Smooth muscle cell (in vitro differentiated cells): ENCODE results near the gene CARD10. TPM values are rescaled to one million over a fixed set of nuclear protein-coding genes. Genes with fewer than 3 reads are reported as not detected.
A peak's percentile ranks its signal among the peaks of the same experiment; 100 is the strongest.

ENCODE experiments used
- DNase-seq: peaks from one replicate; lab custom pipeline; 2025; ENCODE audit not compliant: unreplicated experiment; lab: John Stamatoyannopoulos, UW
- H2AFZ ChIP-seq: fragments of 200-600 bp; sonication (generic); 2 replicates; pipeline ENCODE4 v1.6.0; 2016; ENCODE audit warnings: antibody characterized with exemption, low read depth, mild to moderate bottlenecking
- H3F3A ChIP-seq: fragments of 200-600 bp; sonication (generic); 2 replicates; pipeline ENCODE4 v1.6.0; 2017; ENCODE audit warnings: antibody characterized with exemption, low read depth
- H3K27ac ChIP-seq: fragments of 200-600 bp; sonication (generic); 2 replicates; pipeline ENCODE4 v1.5.1; 2016; ENCODE audit warnings: low read depth, mild to moderate bottlenecking
- H3K27me3 ChIP-seq: fragments of 200-600 bp; sonication (generic); 2 replicates; pipeline ENCODE4 v1.6.1; 2016; ENCODE audit warnings: low read depth, mild to moderate bottlenecking
- H3K36me3 ChIP-seq: fragments of 200-600 bp; sonication (generic); 2 replicates; pipeline ENCODE4 v1.5.1; 2016; ENCODE audit warnings: low read depth
- H3K4me1 ChIP-seq: fragments of 200-600 bp; sonication (generic); 2 replicates; pipeline ENCODE4 v1.5.1; 2016; ENCODE audit warnings: low read depth
- H3K4me2 ChIP-seq: fragments of 200-600 bp; sonication (generic); 2 replicates; pipeline ENCODE4 v1.6.0; 2016; ENCODE audit warnings: mild to moderate bottlenecking
- H3K4me3 ChIP-seq: fragments of 200-600 bp; sonication (generic); 2 replicates; pipeline ENCODE4 v1.5.1; 2016; ENCODE audit warnings: mild to moderate bottlenecking
- H3K79me2 ChIP-seq: fragments of 200-600 bp; sonication (generic); 2 replicates; pipeline ENCODE4 v1.6.0; 2016; ENCODE audit warnings: low read depth, mild to moderate bottlenecking
- H3K9ac ChIP-seq: fragments of 200-600 bp; sonication (generic); 2 replicates; pipeline ENCODE4 v1.6.0; 2016; ENCODE audit warnings: low read depth
- H3K9me3 ChIP-seq: fragments of 200-600 bp; sonication (generic); replicated peaks from 2 replicates; pipeline ENCODE4 v1.5.1; 2016; ENCODE audit warnings: low read depth
- H4K20me1 ChIP-seq: fragments of 200-600 bp; sonication (generic); 2 replicates; pipeline ENCODE4 v1.6.0; 2016; ENCODE audit warnings: low read depth
- CTCF ChIP-seq: fragments of 200-600 bp; sonication (generic); IDR thresholded peaks from 2 replicates; pipeline ENCODE4 v1.5.1; 2017; ENCODE audit warnings: borderline replicate concordance, mild to moderate bottlenecking, antibody characterized with exemption; ENCODE audit not compliant: insufficient read depth, poor library complexity, severe bottlenecking
- WGBS: methylation state at CpG from one replicate; pipeline ENCODE4 v1.1.7; 2016; ENCODE audit warnings: low lambda C conversion rate; 5-methylcytosine and 5-hydroxymethylcytosine counted together
- polyA plus RNA-seq: library from polyadenylated mRNA; unstranded; fragments of >200 nt; fragmentation: Nextera tagmentation; extraction: Ambion mirVana; gene quantifications from 2 replicates; pipeline ENCODE4 v1.2.1, GENCODE V29; 2016
- total RNA-seq: library from RNA; depleted of rRNA; stranded (reverse); fragments of >200 nt; gene quantifications from 2 replicates; pipeline ENCODE4 v1.2.3, GENCODE V29; 2014

CARD10 gene
- total and polyA plus RNA-seq, 2 experiments from 2014 or later = 2.3 to 6.0 TPM

- no peak overlapping the region for H2AFZ ChIP-seq
- H3K79me2 ChIP-seq = peaks cover 54% of the 10 kb centered on the region
- 2% methylated on average over 50 of the region's 56 CpGs for WGBS
- peak overlapping the region; percentile 96 for H3K27ac ChIP-seq
- H3F3A ChIP-seq = peaks cover 39% of the 10 kb centered on the region
- H3K9ac ChIP-seq = peak overlapping the region; percentile 96
- H4K20me1 ChIP-seq = peaks cover 51% of the 10 kb centered on the region
- H3K4me3 ChIP-seq = peak overlapping the region; percentile 77
- H3K9me3 ChIP-seq = no peaks in the 10 kb centered on the region
- DNase-seq = peak; percentile 83
- H3K4me1 ChIP-seq = peaks cover 29% of the 10 kb centered on the region
- H3K36me3 ChIP-seq = no peaks in the 10 kb centered on the region
- H3K27me3 ChIP-seq = no peaks in the 10 kb centered on the region
- TF ChIP-seq CTCF = peak; percentile 89
- peak overlapping the region; percentile 95 for H3K4me2 ChIP-seq
These were observed 42.2 kb upstream of the CARD10 start for GRCh38 chr22:37561212-37562048.

- H3F3A ChIP-seq = peaks cover 39% of the 10 kb centered on the region
- peaks cover 31% of the 10 kb centered on the region for H3K4me1 ChIP-seq
- WGBS = under 1% methylated on average over 39 of the region's 72 CpGs
- DNase-seq = no peak
- peak overlapping the region; percentile 77 for H3K4me3 ChIP-seq
- peaks cover 44% of the 10 kb centered on the region for H4K20me1 ChIP-seq
- H3K27me3 ChIP-seq = no peaks in the 10 kb centered on the region
- TF ChIP-seq CTCF = no peak
- no peaks in the 10 kb centered on the region for H3K9me3 ChIP-seq
- peak overlapping the region; percentile 96 for H3K27ac ChIP-seq
- peak overlapping the region; percentile 95 for H3K4me2 ChIP-seq
- peak overlapping the region; percentile 96 for H3K9ac ChIP-seq
- no peaks in the 10 kb centered on the region for H3K36me3 ChIP-seq
- no peak overlapping the region for H2AFZ ChIP-seq
- H3K79me2 ChIP-seq = peaks cover 47% of the 10 kb centered on the region
These were observed 41.5 kb upstream of the CARD10 start for GRCh38 chr22:37560608-37561211.

GRCh38 chr22:37559901-37560607, 40.8 kb upstream of the CARD10 start, which contains the start of gene CDC42EP1:
CDC42EP1 (plus strand) TSS chr22:37560480; CDS start chr22:37566350, 5,870 bp downstream.
- Histone ChIP-seq H3K4me1 (peaks cover 31% of the 10 kb centered on the region), H3K9ac (peak within 1 kb of the TSS; percentile 96), H4K20me1 (peaks cover 37% of the 10 kb centered on the region), H3K79me2 (peaks cover 41% of the 10 kb centered on the region), H3F3A (peaks cover 39% of the 10 kb centered on the region), H3K27me3 (no peaks in the 10 kb centered on the region), H3K4me3 (peak within 1 kb of the TSS; percentile 77), H2AFZ (peak within 1 kb of the TSS; percentile 55), H3K4me2 (peak within 1 kb of the TSS; percentile 95), H3K27ac (peak within 1 kb of the TSS; percentile 96), H3K9me3 (no peaks in the 10 kb centered on the region), H3K36me3 (no peaks in the 10 kb centered on the region)
- DNase-seq = no peak
- TF ChIP-seq CTCF = no peak
- 9% methylated on average over 35 of the region's 76 CpGs for WGBS
